HepG2 (cell line): ENCODE measurements around the gene HEY2. TPM values are rescaled to one million over a fixed set of nuclear protein-coding genes. Genes with fewer than 3 reads are reported as not detected.

Source experiments
- ATAC-seq: fragments of 200-7000 bp; cut with Tn5 transposase; 3 replicates; pipeline ENCODE4 v1.9.1; 2020; ENCODE audit warnings: mild to moderate bottlenecking, moderate library complexity
- BruUV-seq: library from RNA; stranded (reverse); fragments of 400-500 nt; replicated peaks from 2 replicates; lab custom pipeline; 2021; lab: Mats Ljungman, UMichigan
- CTCF ChIA-PET: fragments of 300-600 bp; formaldehyde crosslinking; extraction: SDS; loops from one replicate; lab custom pipeline; 2021; ENCODE audit warnings: low total read pairs, inconsistent platforms, low intra/inter-chr PET ratio; lab: Yijun Ruan, JAX
- POLR2A ChIA-PET: fragments of 350-600 bp; sonication (Branson Sonifier 250); formaldehyde crosslinking; loops from one replicate; lab custom pipeline; 2020; ENCODE audit warnings: antibody characterized with exemption, inconsistent platforms; lab: Yijun Ruan, JAX
- DNase-seq: peaks from one replicate; pipeline ENCODE4 v3.0.0-alpha.2; 2015; ENCODE audit warnings: low spot score
- FAIRE-seq: peaks from 3 replicates; lab custom pipeline; 2011; peaks lifted over from hg19 to GRCh38; lab: Jason Lieb, UNC
- H2AFZ ChIP-seq: one replicate; pipeline ENCODE4 v1.6.1; 2011; ENCODE audit warnings: low read length, inconsistent platforms
- H3K27ac ChIP-seq: fragments of 300-600 bp; 3 replicates; pipeline ENCODE4 v1.8.0; 2011; ENCODE audit warnings: mixed run types, mild to moderate bottlenecking, mixed read lengths, low read length, inconsistent platforms; ENCODE audit not compliant: insufficient read depth; ENCODE audit errors: extremely low read length
- H3K27me3 ChIP-seq, 2 experiments: fragments of 200-600 bp in 1 of 2; 2 replicates in 1 of 2; 3 replicates in 1 of 2; pipeline versions ENCODE4 v1.6.0 to v1.8.0; 2011; ENCODE audit warnings: low read length in 2 of 2, mild to moderate bottlenecking in 2 of 2, moderate library complexity in 2 of 2, inconsistent platforms in 1 of 2; ENCODE audit not compliant: insufficient read depth in 2 of 2, control insufficient read depth in 1 of 2
- H3K36me3 ChIP-seq, 2 experiments: fragments of 200-600 bp in 1 of 2; replicated peaks in 1 of 2; 2 replicates in 1 of 2; 3 replicates in 1 of 2; pipeline versions ENCODE4 v1.5.1 to v1.8.0; 2011; ENCODE audit warnings: low read length in 2 of 2, inconsistent platforms in 1 of 2; ENCODE audit not compliant: insufficient read depth in 2 of 2, control insufficient read depth in 1 of 2
- H3K4me1 ChIP-seq: 2 replicates; pipeline ENCODE4 v1.5.1; 2012; ENCODE audit warnings: low read length, inconsistent platforms; ENCODE audit not compliant: insufficient read depth
- H3K4me2 ChIP-seq: 2 replicates; pipeline ENCODE4 v1.6.0; 2011; ENCODE audit warnings: low read depth, low read length, inconsistent platforms
- H3K4me3 ChIP-seq, 3 experiments: fragments of 200-600 bp in 1 of 3; sonication (generic), shearing (Covaris generic) in 1 of 3; replicated peaks in 1 of 3; 2 replicates each; pipeline ENCODE4 v1.5.1; 2011 to 2016; ENCODE audit warnings: low read length in 3 of 3, inconsistent platforms in 2 of 3, low read depth in 2 of 3, mild to moderate bottlenecking in 2 of 3, control low read depth in 1 of 3, mixed read lengths in 1 of 3; ENCODE audit not compliant: insufficient read depth in 1 of 3
- H3K79me2 ChIP-seq: one replicate; pipeline ENCODE4 v1.6.1; 2011; ENCODE audit warnings: low read length, inconsistent platforms; ENCODE audit not compliant: insufficient read depth
- H3K9ac ChIP-seq: 2 replicates; pipeline ENCODE4 v1.6.0; 2011; ENCODE audit warnings: mild to moderate bottlenecking, low read depth, low read length, inconsistent platforms; ENCODE audit not compliant: insufficient read depth
- H3K9me3 ChIP-seq: 2 replicates; pipeline ENCODE4 v1.5.1; 2012; ENCODE audit warnings: mild to moderate bottlenecking, low read length
- H4K20me1 ChIP-seq: 2 replicates; pipeline ENCODE4 v1.6.0; 2011; ENCODE audit warnings: inconsistent platforms, mild to moderate bottlenecking, low read length, moderate library complexity; ENCODE audit not compliant: insufficient read depth
- ATF6 ChIP-seq: sonication (generic); formaldehyde crosslinking; conservative IDR thresholded peaks from 2 replicates; pipeline ENCODE4 v1.4.0; 2020; ENCODE audit warnings: missing genetic modification reagents
- ELF4 ChIP-seq: sonication (generic); formaldehyde crosslinking; IDR thresholded peaks from 2 replicates; pipeline ENCODE4 v1.5.0; 2020; ENCODE audit warnings: missing genetic modification reagents, mild to moderate bottlenecking, moderate library complexity, borderline replicate concordance
- GATAD2A ChIP-seq: IDR thresholded peaks from 2 replicates; pipeline ENCODE4 v1.6.1; 2016
- HOXA7 ChIP-seq: sonication (generic); formaldehyde crosslinking; IDR thresholded peaks from 2 replicates; pipeline ENCODE4 v1.8.1; 2022; ENCODE audit warnings: mild to moderate bottlenecking, missing genetic modification reagents, moderate library complexity
- NFE2L2 ChIP-seq: fragments of 150-350 bp; IDR thresholded peaks from 2 replicates; pipeline ENCODE4 v1.6.1; 2014; ENCODE audit warnings: low read length
- RBFOX2 ChIP-seq: fragments of 200-400 bp; formaldehyde crosslinking; IDR thresholded peaks from 2 replicates; pipeline ENCODE4 v1.6.1; 2017; ENCODE audit warnings: low read depth, mild to moderate bottlenecking, low read length
- RNF219 ChIP-seq: sonication (generic); formaldehyde crosslinking; IDR thresholded peaks from 2 replicates; pipeline ENCODE4 v1.5.0; 2020; ENCODE audit warnings: mild to moderate bottlenecking, missing genetic modification reagents
- SMAD1 ChIP-seq: sonication (generic); formaldehyde crosslinking; IDR thresholded peaks from 2 replicates; pipeline ENCODE4 v1.4.0; 2020; ENCODE audit warnings: missing genetic modification reagents, low read depth, mild to moderate bottlenecking, borderline replicate concordance
- TERF1 ChIP-seq: sonication (generic); formaldehyde crosslinking; IDR thresholded peaks from 2 replicates; pipeline ENCODE4 v1.8.0; 2022; ENCODE audit warnings: mild to moderate bottlenecking, missing genetic modification reagents, moderate library complexity
- THRA ChIP-seq: sonication (generic); formaldehyde crosslinking; IDR thresholded peaks from 2 replicates; pipeline ENCODE4 v1.4.0; 2020; ENCODE audit warnings: missing genetic modification reagents, borderline replicate concordance
- ZNF652 ChIP-seq: IDR thresholded peaks from 2 replicates; pipeline ENCODE4 v1.6.1; 2016; ENCODE audit warnings: low read depth, borderline replicate concordance
- ZNF792 ChIP-seq: IDR thresholded peaks from 2 replicates; pipeline ENCODE4 v1.6.1; 2016
- WGBS: methylation state at CpG from one replicate; pipeline ENCODE4 v1.1.6; 2017; ENCODE audit warnings: low lambda C conversion rate; 5-methylcytosine and 5-hydroxymethylcytosine counted together
- in situ Hi-C: cut with HindIII; loops from 2 replicates; pipeline ENCODE4 v1.10.0; 2017; ENCODE audit warnings: low pct_unique_long_range_greater_than_20kb; ENCODE audit not compliant: extremely low pct_ligation_motif_present
- intact Hi-C: fragments of 100-400 bp; cut with micrococcal nuclease; formaldehyde crosslinking; loops from one replicate; pipeline ENCODE4 v1.10.0; 2022; ENCODE audit not compliant: unreplicated experiment
- polyA plus RNA-seq, 8 experiments: library from polyadenylated mRNA; depleted of rRNA in 3 of 8; stranded (reverse) in 7 of 8; unstranded in 1 of 8; fragments of >200 nt; fragmentation: Illumina TruSeq in 4 of 8; extraction: Trizol in 4 of 8; gene quantifications; 2 replicates each; pipeline versions ENCODE4 v1.2.1 to v1.2.3, GENCODE V29; 2011 to 2016; ENCODE audit warnings: low read depth in 4 of 8, missing spikeins in 1 of 8, mixed read lengths in 1 of 8; ENCODE audit not compliant: insufficient read depth in 1 of 8
- total RNA-seq, 5 experiments: library from RNA; depleted of rRNA; stranded (reverse); fragments of >200 nt; fragmentation: Illumina TruSeq; extraction: Trizol; gene quantifications; 2 replicates each; pipeline ENCODE4 v1.2.3, GENCODE V29; 2016; ENCODE audit warnings: low read depth in 1 of 5

The HEY2 gene
- total and polyA plus RNA-seq, 2 of the 13 experiments (the other 11 are each of a cell fraction or from before 2014, with no cell fraction given): 0.04 TPM

- Histone ChIP-seq H3K79me2 (no peaks in the 10 kb centered on the region), H3K27ac (no peak overlapping the region), H2AFZ (no peak overlapping the region), H3K36me3 (no peaks in the 10 kb centered on the region), H3K9me3 (no peaks in the 10 kb centered on the region), H3K4me3 (no peak overlapping the region), H3K4me2 (no peak overlapping the region), H4K20me1 (no peaks in the 10 kb centered on the region), H3K9ac (no peak overlapping the region), H3K27me3 (no peaks in the 10 kb centered on the region; a peak in 1 of 5 replicates), H3K4me1 (peaks cover 23% of the 10 kb centered on the region)
- BruUV-seq: no TSS peak
- intact Hi-C loops (no loop called here), in situ Hi-C loops (no loop called here)
- ChIA-PET POLR2A (no interaction called here), CTCF (no interaction called here)
- 96% methylated on average over 2 of the region's 2 CpGs for WGBS
- ATAC-seq: no peak
- no peak for DNase-seq
- TF ChIP-seq TERF1 (no peak), ATF6 (CRISPR knock-in tag) (no peak), NFE2L2 (peak; percentile 62)
- no peak for FAIRE-seq
Measured at GRCh38 chr6:125784365-125784764, 34.9 kb downstream of the HEY2 start.

GRCh38 chr6:125787791-125788190 lies 38.4 kb downstream of the HEY2 start:
- POLR2A ChIA-PET: no interaction called here
- DNase-seq (no peak), FAIRE-seq (no peak), ATAC-seq (no peak)
- Histone ChIP-seq H3K9ac (no peak overlapping the region), H3K79me2 (peaks cover 12% of the 10 kb centered on the region), H3K36me3 (no peaks in the 10 kb centered on the region), H3K27me3 (no peaks in the 10 kb centered on the region; a peak in 2 of 5 replicates), H3K4me3 (no peak overlapping the region), H2AFZ (no peak overlapping the region), H3K4me2 (no peak overlapping the region), H4K20me1 (no peaks in the 10 kb centered on the region), H3K4me1 (peaks cover 27% of the 10 kb centered on the region), H3K27ac (no peak overlapping the region), H3K9me3 (no peaks in the 10 kb centered on the region)
- BruUV-seq: no TSS peak
- in situ Hi-C loops: no loop called here
- 83% methylated on average over 2 of the region's 2 CpGs for WGBS
- CTCF ChIA-PET: no interaction called here
- intact Hi-C loops: no loop called here
- no peak for TF ChIP-seq RNF219 (CRISPR knock-in tag)
- no peak for TF ChIP-seq ELF4 (CRISPR knock-in tag)
- no peak for TF ChIP-seq GATAD2A (CRISPR knock-in tag)
- no peak for TF ChIP-seq ZNF652 (CRISPR knock-in tag)
- TF ChIP-seq RBFOX2: no peak
- no peak for TF ChIP-seq THRA (CRISPR knock-in tag)
- TF ChIP-seq HOXA7: no peak
- no peak for TF ChIP-seq SMAD1
- no peak for TF ChIP-seq ZNF792 (CRISPR knock-in tag)
